DMS153 treated with DMSO at 0.1 percent for 48 hours (cell line): ENCODE measurements around the gene C1QTNF2.

ENCODE experiments used
- DNase-seq: peaks from one replicate; lab custom pipeline; 2025; ENCODE audit not compliant: unreplicated experiment; lab: John Stamatoyannopoulos, UW

C1QTNF2 gene

DNA sequence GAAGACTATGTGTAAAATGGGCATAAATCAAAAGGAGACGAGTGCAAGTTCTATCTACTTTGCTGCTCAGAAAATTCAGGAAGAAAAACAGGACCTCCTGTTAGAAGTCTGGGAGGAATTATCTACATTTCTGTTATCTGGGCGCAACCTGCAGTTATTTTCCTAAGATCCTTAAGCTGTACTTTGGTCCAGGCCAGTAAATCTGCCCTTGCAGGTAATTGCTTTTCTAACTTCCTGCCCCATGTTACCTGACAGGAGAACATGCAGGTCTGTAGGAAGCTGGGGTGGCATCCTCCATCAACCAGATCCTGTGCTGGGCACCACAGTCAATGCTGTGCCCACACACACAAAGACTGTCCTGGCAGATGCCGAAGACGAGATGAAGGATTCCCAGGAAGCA, 63.7 kb downstream of the C1QTNF2 start:
- DNase-seq, result no peak

DNA sequence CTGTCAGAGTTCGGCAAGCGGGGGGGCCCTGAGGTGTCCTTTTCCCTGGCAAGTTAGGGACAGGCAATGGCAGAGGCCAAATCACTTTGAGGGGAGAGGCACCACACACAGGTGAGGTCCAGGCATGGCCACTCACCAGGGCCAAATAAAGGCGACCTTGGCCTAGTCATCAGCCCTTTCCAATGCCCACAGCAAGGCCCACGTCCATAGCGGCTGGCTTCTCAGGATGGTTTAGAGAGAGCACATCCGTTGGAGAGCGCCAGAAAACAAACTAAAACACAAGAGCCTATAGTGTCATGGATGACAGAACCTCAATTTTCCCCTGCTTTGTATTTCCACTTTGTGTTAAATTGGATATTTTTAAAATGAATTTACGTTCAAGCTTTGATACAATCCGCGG, 65.1 kb downstream of the C1QTNF2 start:
- no peak for DNase-seq

DNA sequence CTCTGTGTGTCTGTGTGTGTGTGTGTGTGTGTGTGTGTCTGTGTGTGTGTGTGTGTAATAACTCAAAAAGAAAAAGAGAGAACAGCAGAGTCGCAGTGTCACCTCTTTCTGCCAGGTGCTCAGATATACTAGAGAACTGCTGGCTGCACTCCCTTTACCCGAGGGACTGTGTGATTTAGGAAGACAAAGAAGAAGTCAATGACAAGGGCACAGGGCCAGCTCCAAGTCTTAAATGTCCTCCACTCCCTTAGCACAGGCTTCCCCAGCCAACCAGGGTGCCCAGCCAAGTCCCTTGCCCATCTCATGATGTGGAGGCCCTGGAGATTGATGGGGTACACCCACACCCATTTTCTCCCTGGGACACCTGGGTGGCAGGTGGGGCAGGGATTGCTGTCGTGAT, 66.7 kb downstream of the C1QTNF2 start:
- no peak for DNase-seq

DNA sequence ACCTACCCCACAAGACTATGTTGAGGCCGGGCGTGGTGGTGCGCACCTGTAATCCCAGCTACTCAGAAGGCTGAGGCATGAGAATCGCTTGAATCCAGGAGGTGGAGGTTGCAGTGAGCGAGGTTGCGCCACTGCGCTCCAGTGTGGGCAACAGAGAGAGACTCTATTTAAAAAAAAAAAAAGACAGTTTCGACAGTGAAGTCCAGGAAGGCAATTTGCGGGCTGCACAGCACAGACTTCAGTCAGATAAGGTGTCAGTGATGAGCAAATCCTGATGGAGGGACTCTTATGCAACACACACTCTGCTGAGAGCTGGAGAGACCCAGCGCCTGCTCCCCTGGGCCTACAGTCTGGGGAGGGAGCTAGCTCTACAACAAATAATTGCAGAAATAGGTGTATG, 72.2 kb downstream of the C1QTNF2 start:
- no peak for DNase-seq

DNA sequence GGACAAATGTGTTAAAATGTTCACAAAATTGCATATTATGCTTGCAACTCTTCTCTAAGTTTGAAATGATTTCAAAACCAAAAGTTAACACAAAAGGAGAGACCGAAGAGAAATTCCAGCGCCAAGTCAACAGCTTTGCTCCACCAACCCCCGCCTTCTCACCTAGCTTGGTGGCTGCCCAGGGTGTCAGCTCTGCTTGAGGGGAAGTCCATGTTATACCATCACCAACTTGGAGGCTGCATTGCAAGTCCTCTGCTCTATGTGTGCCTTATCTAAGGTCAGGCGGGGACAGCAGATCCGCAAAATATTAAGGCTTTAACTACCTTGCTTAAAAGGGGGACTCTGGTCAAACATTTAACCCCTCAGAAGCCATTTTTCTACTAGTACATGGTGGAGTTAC, 72.7 kb downstream of the C1QTNF2 start:
- DNase-seq, result no peak
